B cell (primary cell): ENCODE measurements around the gene TCF15. TPM values are rescaled to one million over a fixed set of nuclear protein-coding genes. Genes with fewer than 3 reads are reported as not detected.

Experiments
- ATAC-seq: fragments of 200-7000 bp; cut with Tn5 transposase; one replicate; pipeline ENCODE4 v1.10.0; 2021; ENCODE audit warnings: low read depth, mild to moderate bottlenecking, moderate number of reproducible peaks, moderate library complexity
- CTCF ChIA-PET: fragments of 350-600 bp; sonication (Branson Sonifier 250); formaldehyde crosslinking; loops from one replicate; lab custom pipeline; 2021; ENCODE audit warnings: antibody characterized with exemption, inconsistent platforms; lab: Charles Lee
- POLR2A ChIA-PET: fragments of 350-600 bp; sonication (Branson Sonifier 250); formaldehyde crosslinking; loops from one replicate; lab custom pipeline; 2021; ENCODE audit warnings: antibody characterized with exemption; lab: Charles Lee
- DNase-seq: peaks from one replicate; pipeline ENCODE4 v3.0.0; 2013
- H2AFZ ChIP-seq: 2 replicates; pipeline ENCODE4 v1.6.1; 2012; ENCODE audit warnings: mild to moderate bottlenecking, low read depth, low read length; ENCODE audit not compliant: insufficient read depth, poor library complexity, severe bottlenecking
- H3K27ac ChIP-seq, 2 donors: 1 replicate in 1 of 2; 2 replicates in 1 of 2; pipeline ENCODE4 v1.5.1; 2012 to 2013; ENCODE audit warnings: low read length in 2 of 2, mild to moderate bottlenecking in 2 of 2, moderate library complexity in 1 of 2
- H3K27me3 ChIP-seq, 4 experiments: fragments of 200-600 bp in 1 of 4; sonication (generic) in 1 of 4; replicated peaks in 1 of 4; 1 replicate in 2 of 4; 2 replicates in 2 of 4; pipeline versions ENCODE4 v1.6.1 to v1.7.0; 2013 to 2016; ENCODE audit warnings: low read length in 3 of 4, mild to moderate bottlenecking in 2 of 4, mixed read lengths in 1 of 4, moderate library complexity in 1 of 4; ENCODE audit not compliant: insufficient read depth in 4 of 4, control insufficient read depth in 3 of 4; ENCODE audit errors: control extremely low read depth in 1 of 4
- H3K36me3 ChIP-seq, 2 experiments: replicated peaks in 1 of 2; 1 replicate in 1 of 2; 2 replicates in 1 of 2; pipeline versions ENCODE4 v1.6.1 to v1.7.1; 2013; ENCODE audit warnings: low read length in 1 of 2; ENCODE audit not compliant: insufficient read depth in 2 of 2, control insufficient read depth in 1 of 2; ENCODE audit errors: control extremely low read depth in 1 of 2, extremely low read depth in 1 of 2
- H3K4me1 ChIP-seq, 2 donors: fragments of 200-600 bp in 1 of 2; sonication (generic) in 1 of 2; 1 replicate in 1 of 2; 2 replicates in 1 of 2; pipeline versions ENCODE4 v1.5.1 to v1.6.1; 2013 to 2017; ENCODE audit warnings: low read length in 2 of 2; ENCODE audit not compliant: control insufficient read depth in 2 of 2, insufficient read depth in 2 of 2
- H3K4me2 ChIP-seq: replicated peaks from 2 replicates; pipeline ENCODE3; 2012; ENCODE audit warnings: mild to moderate bottlenecking, low read depth, low read length; ENCODE audit not compliant: poor library complexity, severe bottlenecking
- H3K4me3 ChIP-seq, 5 experiments: fragments of 200-600 bp in 1 of 5; sonication (generic) in 1 of 5; 1 replicate in 3 of 5; 2 replicates in 2 of 5; pipeline versions ENCODE4 v1.5.1 to v1.7.0; 2011 to 2016; ENCODE audit warnings: low read length in 4 of 5, mild to moderate bottlenecking in 4 of 5, low read depth in 2 of 5, control low read depth in 1 of 5, moderate library complexity in 1 of 5; ENCODE audit not compliant: insufficient read depth in 1 of 5; ENCODE audit errors: control extremely low read depth in 1 of 5, extremely low read depth in 1 of 5
- H3K79me2 ChIP-seq: fragments of 200-600 bp; sonication (generic); one replicate; pipeline ENCODE4 v1.6.0; 2016; ENCODE audit warnings: low read length; ENCODE audit not compliant: control insufficient read depth, insufficient read depth
- H3K9ac ChIP-seq: fragments of 200-600 bp; sonication (generic); 2 replicates; pipeline ENCODE4 v1.6.1; 2017; ENCODE audit warnings: mild to moderate bottlenecking, low read length, moderate library complexity
- H3K9me3 ChIP-seq, 3 donors: one replicate each; pipeline versions ENCODE4 v1.6.1 to v1.7.1; 2013; ENCODE audit warnings: low read length in 2 of 3; ENCODE audit not compliant: control insufficient read depth in 2 of 3, insufficient read depth in 1 of 3; ENCODE audit errors: control extremely low read depth in 1 of 3
- H4K20me1 ChIP-seq: 2 replicates; pipeline ENCODE4 v1.6.0; 2012; ENCODE audit warnings: mild to moderate bottlenecking, low read length; ENCODE audit not compliant: insufficient read depth, control insufficient read depth, poor library complexity, severe bottlenecking
- H3K27ac Mint-ChIP-seq: one replicate; pipeline ENCODE4 v1.8.0; 2021; ENCODE audit warnings: mixed read lengths
- H3K27me3 Mint-ChIP-seq: one replicate; pipeline ENCODE4 v1.8.0; 2021; ENCODE audit warnings: mixed read lengths
- H3K4me1 Mint-ChIP-seq: one replicate; pipeline ENCODE4 v1.8.0; 2021; ENCODE audit warnings: mixed read lengths
- H3K4me3 Mint-ChIP-seq: one replicate; pipeline ENCODE4 v1.8.0; 2021; ENCODE audit warnings: mixed read lengths
- H3K9me3 Mint-ChIP-seq: one replicate; pipeline ENCODE4 v1.8.0; 2022; ENCODE audit warnings: mixed read lengths; ENCODE audit not compliant: insufficient read depth
- EZH2 ChIP-seq: IDR thresholded peaks from 2 replicates; pipeline ENCODE4 v1.6.1; 2012; ENCODE audit warnings: borderline replicate concordance, low read depth, mild to moderate bottlenecking, moderate library complexity, low read length; ENCODE audit not compliant: insufficient read depth, poor library complexity, severe bottlenecking
- WGBS: methylation state at CpG from one replicate; pipeline ENCODE4 v1.1.5; 2013; ENCODE audit warnings: missing lambda C conversion rate; ENCODE audit not compliant: insufficient coverage; 5-methylcytosine and 5-hydroxymethylcytosine counted together
- intact Hi-C: fragments of 100-400 bp; cut with micrococcal nuclease; formaldehyde crosslinking; loops from one replicate; pipeline ENCODE4 v1.10.0; 2022
- polyA plus RNA-seq: library from polyadenylated mRNA; depleted of rRNA; stranded (reverse); fragments of >200 nt; gene quantifications from 2 replicates; pipeline ENCODE4 v1.2.3, GENCODE V29; 2012
- total RNA-seq, 2 donors: library from RNA; stranded (reverse); fragments of 120-200 nt in 1 of 2; gene quantifications; 1 replicate in 1 of 2; 2 replicates in 1 of 2; pipeline versions ENCODE4 v1.2.3 to v1.2.4, GENCODE V29; 2013 to 2022
- TF ChIP-seq, protein P1 (sequence below): fragments of 200-600 bp; IDR thresholded peaks from one replicate; pipeline ENCODE4 v1.8.0; 2022; ENCODE audit warnings: antibody characterized with exemption, mild to moderate bottlenecking

The TCF15 gene
- total and polyA plus RNA-seq, 2 donors (not counting 1 experiment from before 2014, with no cell fraction given): not detected

DNA sequence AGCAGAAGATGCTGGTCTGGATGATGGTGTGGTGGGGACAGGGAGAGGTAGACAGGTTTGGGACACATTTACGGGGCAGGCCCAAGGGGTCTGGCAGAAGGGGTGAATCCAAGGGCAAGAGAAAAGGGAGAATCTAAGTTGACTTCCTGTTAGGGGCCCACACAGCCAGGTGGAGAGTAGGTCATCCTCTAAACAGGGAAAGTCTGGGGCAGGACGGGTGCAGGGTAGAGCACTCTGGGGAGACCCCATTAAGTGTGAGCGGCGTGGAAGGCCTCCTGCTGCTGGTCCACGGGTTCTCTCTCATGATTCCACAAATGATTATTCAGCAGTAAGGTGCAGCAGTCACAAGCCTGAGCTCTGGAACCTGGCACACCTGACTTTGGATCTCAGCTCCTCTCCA lies 40.2 kb upstream of the TCF15 start:
- Mint-ChIP-seq H3K9me3 (no peaks in the 10 kb centered on the region), H3K27me3 (no peaks in the 10 kb centered on the region), H3K4me3 (no peak overlapping the region), H3K4me1 (peaks cover 23% of the 10 kb centered on the region), H3K27ac (peak overlapping the region; percentile 56)
- TF ChIP-seq, protein P1, sequence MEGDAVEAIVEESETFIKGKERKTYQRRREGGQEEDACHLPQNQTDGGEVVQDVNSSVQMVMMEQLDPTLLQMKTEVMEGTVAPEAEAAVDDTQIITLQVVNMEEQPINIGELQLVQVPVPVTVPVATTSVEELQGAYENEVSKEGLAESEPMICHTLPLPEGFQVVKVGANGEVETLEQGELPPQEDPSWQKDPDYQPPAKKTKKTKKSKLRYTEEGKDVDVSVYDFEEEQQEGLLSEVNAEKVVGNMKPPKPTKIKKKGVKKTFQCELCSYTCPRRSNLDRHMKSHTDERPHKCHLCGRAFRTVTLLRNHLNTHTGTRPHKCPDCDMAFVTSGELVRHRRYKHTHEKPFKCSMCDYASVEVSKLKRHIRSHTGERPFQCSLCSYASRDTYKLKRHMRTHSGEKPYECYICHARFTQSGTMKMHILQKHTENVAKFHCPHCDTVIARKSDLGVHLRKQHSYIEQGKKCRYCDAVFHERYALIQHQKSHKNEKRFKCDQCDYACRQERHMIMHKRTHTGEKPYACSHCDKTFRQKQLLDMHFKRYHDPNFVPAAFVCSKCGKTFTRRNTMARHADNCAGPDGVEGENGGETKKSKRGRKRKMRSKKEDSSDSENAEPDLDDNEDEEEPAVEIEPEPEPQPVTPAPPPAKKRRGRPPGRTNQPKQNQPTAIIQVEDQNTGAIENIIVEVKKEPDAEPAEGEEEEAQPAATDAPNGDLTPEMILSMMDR: no peak
- TF ChIP-seq EZH2: no peak
- no peak overlapping the region for H2AFZ ChIP-seq
- no peak overlapping the region for H3K27ac ChIP-seq
- H3K4me2 ChIP-seq: no peak overlapping the region
- H3K36me3 ChIP-seq: peaks cover 0 to 4% of the 10 kb centered on the region in 2 experiments
- no peak overlapping the region for H3K4me3 ChIP-seq
- H3K27me3 ChIP-seq: peaks cover 0 to 9% (median 0%) of the 10 kb centered on the region in 4 experiments
- H4K20me1 ChIP-seq: no peaks in the 10 kb centered on the region
- H3K9me3 ChIP-seq: no peaks in the 10 kb centered on the region
- H3K9ac ChIP-seq: no peak overlapping the region
- no peak for ATAC-seq
- DNase-seq: no peak
- peaks cover 10 to 23% of the 10 kb centered on the region in 2 donors for H3K4me1 ChIP-seq
- ChIA-PET CTCF (no interaction called here), POLR2A (no interaction called here)
- intact Hi-C loops: no loop called here
- no peaks in the 10 kb centered on the region for H3K79me2 ChIP-seq
- WGBS: 97% methylated on average over 4 of the region's 5 CpGs

DNA sequence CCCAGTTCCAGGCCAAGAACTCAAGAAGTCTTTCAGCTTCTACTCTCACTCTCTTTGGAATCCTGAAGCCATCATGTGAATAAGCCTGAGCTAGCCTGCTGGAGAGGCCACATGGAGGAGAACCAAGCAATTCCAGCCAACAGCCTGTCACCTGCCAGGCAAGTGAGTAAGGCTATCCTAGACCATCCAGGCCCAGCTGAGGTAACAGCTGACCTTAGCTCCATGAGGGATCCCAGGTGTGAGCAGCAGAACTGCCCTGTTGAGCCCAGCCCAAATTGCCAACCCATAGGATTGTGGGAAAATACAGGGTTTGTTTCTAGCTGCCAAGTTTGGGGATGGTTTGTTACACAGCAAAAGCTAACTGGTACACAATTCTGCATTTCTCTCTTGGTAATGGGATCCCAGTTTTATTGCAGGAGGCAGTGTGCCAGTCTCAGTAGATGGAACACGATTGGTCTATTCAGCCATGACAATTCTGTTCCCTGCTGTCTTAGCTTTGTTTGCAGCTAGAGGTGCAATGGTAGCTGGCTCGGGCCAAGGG lies 37.4 kb upstream of the TCF15 start:
- CTCF ChIA-PET: interaction anchor here (0.5 to 1.4 kb wide), 3 partner anchors 17 to 293 kb away, joined by 3 to 7 read pairs (median 4); no protein-coding TSS in a partner anchor
- WGBS: 96% methylated on average over 2 of the region's 2 CpGs
- Histone ChIP-seq H4K20me1 (no peaks in the 10 kb centered on the region), H3K79me2 (no peaks in the 10 kb centered on the region), H3K4me2 (no peak overlapping the region), H3K4me1 (peaks cover 8 to 18% of the 10 kb centered on the region in 2 donors), H3K9me3 (peaks cover 0 to 4% (median 0%) of the 10 kb centered on the region in 3 donors), H2AFZ (no peak overlapping the region), H3K9ac (no peak overlapping the region), H3K27me3 (peaks cover 0 to 25% (median 9%) of the 10 kb centered on the region in 4 experiments), H3K27ac (no peak overlapping the region), H3K4me3 (no peak overlapping the region), H3K36me3 (peaks cover 0 to 4% of the 10 kb centered on the region in 2 experiments)
- Mint-ChIP-seq H3K9me3 (no peaks in the 10 kb centered on the region), H3K4me3 (no peak overlapping the region), H3K4me1 (peaks cover 14% of the 10 kb centered on the region), H3K27ac (no peak overlapping the region), H3K27me3 (peaks cover 16% of the 10 kb centered on the region)
- no peak for ATAC-seq
- no peak for DNase-seq
- POLR2A ChIA-PET: no interaction called here
- intact Hi-C loops: no loop called here
- TF ChIP-seq EZH2: no peak
- TF ChIP-seq, protein P1: no peak
